ENCODE measurements around the gene SRGAP3.

GRCh38 chr3:8954938-8955763 lies 294.3 kb downstream of the SRGAP3 start:
- TF ChIP-seq CTCF (IDR thresholded peaks at IDR 0.05) (no peak), POLR2A (IDR thresholded peaks at IDR 0.05) (no peak)
